Posterior vena cava (tissue), 2 donors: ENCODE measurements around the gene FBXL7. TPM values are rescaled to one million over a fixed set of nuclear protein-coding genes. Genes with fewer than 3 reads are reported as not detected.
A peak's percentile ranks its signal among the peaks of the same experiment; 100 is the strongest.

Experiments
- DNase-seq: peaks from one replicate; pipeline ENCODE4 v3.0.0-alpha.2; 2020; ENCODE audit warnings: low spot score
- intact Hi-C, 2 donors: fragments of 100-400 bp; cut with DNase I; formaldehyde crosslinking; loops; one replicate each; pipeline versions ENCODE4 v1.14.1 to v1.14.2; 2022 to 2023
- total RNA-seq, 2 donors: library from RNA; stranded (reverse); fragmentation: NEBNext Ultra II Directional; extraction: Animal tissue kit (Norgen Biotek cat#: 25700); gene quantifications; one replicate each; pipeline ENCODE4 v1.2.1, GENCODE V29; 2021
- donor health status: DM: yes; HTN: yes; CAD: no.
- donor health status: DM: yes; HTN: yes; CAD: no.

Gene FBXL7
- total RNA-seq, 2 donors from 2014 or later = 22.1 to 29.9 TPM

DNA sequence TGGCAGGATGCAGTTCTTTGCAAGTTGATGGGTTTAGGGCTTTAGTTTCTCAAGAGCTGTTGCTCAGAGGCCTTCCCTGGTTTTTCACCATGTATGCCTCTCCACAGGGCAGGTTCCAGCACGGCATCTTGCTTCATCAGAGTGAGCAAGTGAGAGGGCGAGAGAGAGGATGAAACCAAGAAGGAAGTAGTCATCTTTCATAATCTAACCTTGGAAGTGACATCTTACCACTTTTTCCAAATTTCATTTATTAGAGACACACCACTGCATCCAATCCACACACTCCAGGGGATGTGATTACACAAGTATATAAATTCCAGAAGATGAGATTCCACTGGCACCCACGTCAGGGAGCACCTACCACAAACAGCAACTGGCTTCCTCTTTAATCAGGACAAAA is 385.2 kb downstream of the FBXL7 start:
- intact Hi-C loops = no loop called here

DNA sequence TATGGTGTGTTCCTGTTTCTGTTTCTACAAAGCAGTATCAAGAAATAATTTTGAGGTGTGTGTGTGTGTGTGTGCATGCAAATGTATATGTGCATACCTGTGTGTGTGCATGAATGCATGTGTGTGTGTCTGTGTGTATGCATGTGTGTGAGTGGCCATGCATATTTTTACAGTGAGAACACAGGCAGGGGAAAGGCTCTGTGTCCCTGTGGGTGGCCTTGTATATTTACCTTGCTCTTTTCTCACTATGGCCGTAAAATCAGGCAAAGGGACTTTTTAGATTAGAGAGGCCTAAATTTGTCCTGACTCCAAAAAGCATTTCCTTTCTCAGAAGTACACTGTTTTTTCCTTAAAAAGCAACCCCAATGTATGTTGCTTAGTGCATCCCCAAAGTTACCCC is 386.2 kb downstream of the FBXL7 start:
- no peak for DNase-seq
- intact Hi-C loops = no loop called here

More for the DNA sequence above, 385.2 kb downstream of the FBXL7 start:
- no peak for DNase-seq

DNA sequence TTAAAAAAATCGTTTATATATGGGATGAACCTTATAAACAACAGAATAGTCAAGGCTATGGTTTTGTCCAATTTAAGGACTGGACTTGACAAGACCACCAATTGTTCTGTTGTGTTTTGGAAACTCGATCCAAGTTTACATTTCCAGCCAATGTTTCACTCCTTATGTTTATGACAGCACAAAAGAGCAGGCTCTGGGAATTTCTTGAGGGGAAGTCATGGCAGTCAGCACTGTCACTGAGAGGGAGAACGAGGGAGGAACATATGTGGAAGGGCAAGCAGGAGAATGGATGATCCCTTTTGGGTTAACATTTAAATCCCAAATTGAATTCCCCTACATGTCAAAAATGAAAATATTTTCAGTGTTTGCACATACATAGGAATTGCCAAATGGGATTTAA is 387.1 kb downstream of the FBXL7 start:
- DNase-seq = no peak
- intact Hi-C loops = no loop called here

DNA sequence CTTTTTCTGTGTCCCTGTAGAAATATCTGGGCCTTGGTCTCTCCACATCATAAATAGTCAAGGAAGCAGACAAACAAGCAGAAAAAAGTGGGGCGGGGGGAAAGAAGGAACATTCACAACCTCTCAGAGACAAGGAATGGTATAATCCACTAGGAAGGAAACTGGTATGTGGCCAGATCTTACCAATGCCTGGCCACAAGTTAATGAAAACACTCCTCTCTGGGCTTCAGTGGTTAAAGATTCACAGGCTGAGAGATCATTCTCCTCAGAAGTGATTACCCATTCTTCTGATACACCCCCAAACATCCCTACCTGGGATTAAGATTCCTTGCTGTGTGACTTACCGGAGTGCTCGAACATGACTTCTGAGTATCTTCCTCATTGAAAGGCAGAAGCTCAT is 389.0 kb downstream of the FBXL7 start:
- intact Hi-C loops = no loop called here
- DNase-seq = no peak

DNA sequence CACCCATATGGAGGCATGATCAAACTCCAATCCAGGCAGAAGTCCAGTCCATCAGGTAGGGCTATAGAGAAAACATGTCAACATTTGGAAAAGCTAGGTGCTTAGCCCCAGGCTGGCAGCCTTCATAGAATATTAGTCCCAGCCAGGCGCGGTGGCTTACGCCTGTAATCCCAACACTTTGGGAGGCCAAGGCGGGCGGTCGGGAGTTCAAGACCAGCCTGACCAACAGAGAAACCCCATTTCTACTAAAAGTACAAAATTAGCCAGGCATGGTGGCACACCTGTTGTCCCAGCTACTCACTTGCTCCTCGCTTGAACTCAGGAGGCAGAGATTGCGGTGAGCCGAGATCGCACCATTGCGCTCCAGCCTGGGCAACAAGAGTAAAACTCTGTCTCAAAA is 393.9 kb downstream of the FBXL7 start:
- no peak for DNase-seq
- intact Hi-C loops = no loop called here

DNA sequence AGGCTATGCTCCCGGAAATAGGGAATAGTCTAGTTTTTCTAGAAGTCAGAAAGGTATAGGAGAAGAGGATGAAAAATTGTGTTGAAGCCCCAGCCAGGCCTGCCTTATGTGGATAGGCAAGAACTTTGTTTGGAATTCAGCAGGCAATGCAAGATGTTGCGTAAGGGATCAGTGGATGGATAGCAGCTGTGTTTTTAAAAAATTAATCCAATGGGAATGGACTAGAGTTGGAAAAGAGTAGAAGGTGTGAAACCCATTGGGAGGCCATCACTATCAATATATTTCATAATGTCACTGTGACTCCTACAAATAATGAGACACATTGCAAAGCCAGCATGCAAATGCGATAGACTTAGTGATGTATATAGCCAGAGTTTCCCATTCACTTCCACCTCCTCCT is 397.7 kb downstream of the FBXL7 start:
- intact Hi-C loops = no loop called here
- no peak for DNase-seq

DNA sequence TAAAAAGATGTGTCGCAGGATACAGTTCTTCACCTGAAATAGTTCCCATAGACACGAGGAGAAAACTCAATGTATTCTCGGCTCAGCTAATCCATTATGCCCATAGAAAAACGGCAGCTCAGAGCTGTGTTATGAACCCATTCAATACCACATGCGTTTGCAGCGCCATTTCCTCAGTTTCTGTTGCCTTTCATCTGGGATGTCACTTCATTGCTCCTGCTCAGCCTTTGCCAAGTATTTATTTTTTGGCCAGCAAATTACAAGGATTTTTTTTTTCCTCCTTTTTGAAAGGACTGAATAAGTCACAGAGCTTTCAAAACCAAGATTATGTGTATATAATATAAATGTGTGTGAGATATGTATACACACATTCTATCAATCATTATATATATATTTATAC is 398.7 kb downstream of the FBXL7 start:
- intact Hi-C loops = no loop called here

DNA sequence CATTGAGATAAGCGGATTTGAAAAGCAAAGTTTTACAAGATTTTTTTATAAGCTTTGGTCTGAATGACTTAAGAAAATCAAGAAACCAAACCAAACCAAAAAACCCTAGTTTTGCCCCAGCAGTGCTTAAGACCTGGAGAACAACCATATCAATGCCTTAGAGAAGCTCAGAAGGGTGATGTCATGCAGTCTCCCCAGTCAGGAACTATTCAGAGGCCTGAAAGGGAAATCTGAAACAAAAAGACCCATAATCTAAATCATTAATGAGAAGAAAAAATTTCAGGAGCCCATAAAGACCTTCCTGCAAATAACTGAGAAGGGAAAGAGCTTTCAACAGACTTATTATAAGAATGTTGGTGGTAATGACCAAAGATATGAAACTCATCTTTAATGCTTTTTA is 399.5 kb downstream of the FBXL7 start:
- intact Hi-C loops = no loop called here
- DNase-seq = no peak

More for the DNA sequence above, 398.7 kb downstream of the FBXL7 start:
- no peak for DNase-seq

DNA sequence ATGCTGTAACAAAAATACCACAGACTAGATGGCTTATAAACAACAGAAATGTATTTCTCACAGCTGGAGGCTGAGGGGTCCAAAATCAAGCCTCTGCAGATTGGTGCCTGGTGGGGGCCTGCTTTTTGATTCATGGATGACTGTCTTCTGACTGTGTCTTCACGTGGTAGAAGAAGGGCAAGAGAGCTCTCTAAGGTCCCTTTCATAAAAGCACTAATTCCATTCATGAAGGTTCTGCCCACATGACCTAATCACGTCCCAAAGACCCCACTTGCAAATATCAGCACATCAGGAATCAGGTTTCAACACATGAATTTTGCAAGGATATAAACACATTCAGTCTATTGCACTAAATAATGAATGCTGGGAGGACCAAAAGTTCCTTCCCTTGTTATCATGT is 401.2 kb downstream of the FBXL7 start:
- no peak for DNase-seq
- intact Hi-C loops = no loop called here

DNA sequence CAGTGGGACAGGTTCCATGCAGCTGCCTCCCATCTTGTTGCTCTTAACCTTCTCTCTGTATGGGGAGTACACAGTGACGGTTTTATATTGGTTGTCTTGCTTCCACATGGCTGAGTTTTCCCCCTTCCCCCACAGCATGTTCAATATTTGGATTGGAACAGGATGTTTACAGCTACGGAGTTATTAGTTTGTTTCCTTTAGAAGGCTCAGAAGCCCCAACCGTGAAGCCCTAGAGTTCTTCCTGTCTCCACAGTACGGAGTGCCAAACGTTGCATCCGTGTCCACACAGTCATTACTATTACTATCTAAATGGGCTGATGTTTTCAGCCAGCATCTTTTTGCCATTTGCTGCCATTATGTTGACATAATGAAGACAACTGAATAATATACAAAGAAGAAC is 402.1 kb downstream of the FBXL7 start:
- DNase-seq = no peak
- intact Hi-C loops = no loop called here

DNA sequence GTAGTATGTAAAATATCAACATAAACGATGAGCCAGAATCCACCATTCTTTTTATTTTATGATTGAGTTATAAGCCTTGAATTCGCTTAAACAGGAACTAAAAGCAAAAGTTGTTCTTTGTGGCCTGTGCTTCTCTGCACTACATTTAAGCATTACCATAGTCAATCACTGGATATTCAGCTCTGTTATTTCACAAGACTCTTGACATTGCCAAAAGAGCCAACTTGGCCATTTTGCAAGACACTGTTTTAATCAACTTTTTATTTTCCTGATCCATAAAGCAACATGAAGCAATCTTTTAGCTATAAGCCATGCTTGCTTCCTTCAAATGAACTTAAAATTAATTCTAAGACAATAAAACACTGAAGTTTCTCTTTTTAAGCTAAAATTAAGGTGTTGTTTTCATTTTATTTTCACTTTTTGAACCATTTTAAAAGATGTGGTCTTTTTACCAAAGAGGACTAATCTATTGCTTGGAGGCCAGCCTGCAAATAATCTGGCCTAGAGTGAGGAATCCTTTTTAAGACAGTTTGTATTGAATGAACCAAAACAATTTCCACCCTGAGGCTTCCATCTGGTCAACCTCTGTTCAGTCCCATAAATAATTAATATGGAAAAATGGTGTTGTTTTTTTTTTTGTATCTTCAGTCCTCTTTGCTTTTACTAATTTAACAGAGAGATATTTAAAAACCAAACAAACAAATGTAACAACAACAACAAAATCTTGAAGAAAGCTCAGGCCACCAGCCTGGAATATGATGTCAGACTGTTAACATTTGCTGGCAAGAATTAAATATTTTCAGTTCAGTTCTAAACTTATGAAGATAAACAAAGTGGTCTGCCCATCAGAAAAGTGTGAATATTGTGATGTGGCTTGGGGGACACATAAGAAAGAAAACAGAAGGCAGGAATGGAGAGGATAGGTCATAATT is 405.2 kb downstream of the FBXL7 start:
- DNase-seq = no peak
- intact Hi-C loops = no loop called here

DNA sequence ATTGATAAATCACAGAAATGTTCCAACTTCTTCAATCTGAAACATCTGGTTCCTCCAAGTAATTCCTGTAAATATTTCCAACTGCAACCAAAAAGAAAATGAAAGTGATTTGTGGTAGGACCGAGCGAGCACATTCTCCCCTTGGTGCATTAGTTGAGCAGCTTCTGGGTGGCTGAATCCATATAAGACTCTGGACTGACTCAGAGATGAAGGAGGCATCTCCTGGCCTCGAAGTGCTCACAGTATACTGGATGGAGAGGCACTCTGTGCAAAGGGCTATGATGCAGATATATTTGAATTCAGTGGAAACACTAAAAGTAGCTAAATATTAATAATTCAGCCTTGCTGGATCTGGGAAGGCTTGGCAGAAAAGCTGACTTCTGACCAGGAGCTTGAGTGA is 414.7 kb downstream of the FBXL7 start:
- intact Hi-C loops = no loop called here
- no peak for DNase-seq

DNA sequence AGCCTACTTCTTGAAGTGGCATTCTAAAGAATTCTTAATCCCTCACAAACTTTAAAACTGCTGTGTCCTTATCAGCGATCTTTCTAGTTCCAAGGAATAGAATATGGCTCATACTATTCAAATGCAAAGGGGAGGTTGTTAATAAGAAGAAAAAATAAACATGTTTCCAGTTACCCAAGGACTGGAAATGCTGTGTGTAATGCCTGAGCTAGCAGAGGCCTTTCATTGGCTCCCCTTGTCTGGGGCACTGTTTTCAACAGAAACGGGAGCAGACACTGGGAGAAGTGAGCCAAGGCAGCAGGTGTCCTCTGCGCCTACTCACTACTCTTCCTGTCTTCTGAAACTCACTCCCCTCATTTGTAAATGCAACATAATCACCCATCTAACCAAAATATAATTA is 426.6 kb downstream of the FBXL7 start:
- DNase-seq = no peak
- intact Hi-C loops = no loop called here

DNA sequence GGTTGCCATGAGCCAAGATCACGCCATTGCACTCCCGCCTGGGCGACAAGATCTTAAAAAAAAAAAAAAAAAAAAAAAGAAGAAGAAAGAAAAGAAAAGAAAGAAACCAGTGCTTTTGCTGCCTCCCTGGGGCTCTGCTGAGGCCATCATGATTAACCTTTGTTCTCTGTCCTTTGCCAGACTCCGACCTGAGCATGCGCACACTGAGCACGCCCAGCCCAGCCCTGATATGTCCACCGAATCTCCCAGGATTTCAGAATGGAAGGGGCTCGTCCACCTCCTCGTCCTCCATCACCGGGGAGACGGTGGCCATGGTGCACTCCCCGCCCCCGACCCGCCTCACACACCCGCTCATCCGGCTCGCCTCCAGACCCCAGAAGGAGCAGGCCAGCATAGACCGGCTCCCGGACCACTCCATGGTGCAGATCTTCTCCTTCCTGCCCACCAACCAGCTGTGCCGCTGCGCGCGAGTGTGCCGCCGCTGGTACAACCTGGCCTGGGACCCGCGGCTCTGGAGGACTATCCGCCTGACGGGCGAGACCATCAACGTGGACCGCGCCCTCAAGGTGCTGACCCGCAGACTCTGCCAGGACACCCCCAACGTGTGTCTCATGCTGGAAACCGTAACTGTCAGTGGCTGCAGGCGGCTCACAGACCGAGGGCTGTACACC is 427.9 kb downstream of the FBXL7 start:
- intact Hi-C loops = no loop called here
- DNase-seq = no peak

DNA sequence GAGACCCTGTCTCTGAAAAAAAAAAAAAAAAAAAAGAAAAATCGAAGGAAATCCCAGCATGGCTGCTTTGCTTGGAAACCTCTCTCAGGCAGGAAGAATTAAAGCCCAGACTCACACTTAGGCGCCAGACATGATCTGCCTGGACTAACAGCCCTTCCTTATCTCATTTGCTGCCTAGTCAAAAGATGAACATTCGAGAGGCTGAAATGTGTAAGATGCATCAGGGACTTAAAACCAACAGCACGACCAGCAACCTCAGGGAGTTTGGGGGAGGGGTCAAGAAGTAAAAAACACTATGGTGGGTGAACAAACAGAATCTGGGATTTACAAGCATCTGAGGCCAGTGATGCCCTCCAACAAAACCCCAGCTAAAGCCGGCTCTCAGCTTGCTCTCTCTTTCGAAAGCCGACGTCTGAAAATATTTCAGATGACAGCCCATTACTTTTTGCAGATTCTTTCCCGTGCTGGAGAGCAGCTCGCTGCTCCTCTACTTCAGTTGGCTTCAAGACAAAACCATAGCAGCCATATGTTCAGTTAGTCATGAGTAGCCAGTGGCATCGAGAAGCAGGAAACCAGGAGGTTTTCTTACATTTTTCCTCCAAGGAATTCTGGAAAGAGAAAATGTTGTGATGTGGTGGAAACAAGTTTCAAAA is 429.8 kb downstream of the FBXL7 start:
- DNase-seq = no peak
- intact Hi-C loops = no loop called here

DNA sequence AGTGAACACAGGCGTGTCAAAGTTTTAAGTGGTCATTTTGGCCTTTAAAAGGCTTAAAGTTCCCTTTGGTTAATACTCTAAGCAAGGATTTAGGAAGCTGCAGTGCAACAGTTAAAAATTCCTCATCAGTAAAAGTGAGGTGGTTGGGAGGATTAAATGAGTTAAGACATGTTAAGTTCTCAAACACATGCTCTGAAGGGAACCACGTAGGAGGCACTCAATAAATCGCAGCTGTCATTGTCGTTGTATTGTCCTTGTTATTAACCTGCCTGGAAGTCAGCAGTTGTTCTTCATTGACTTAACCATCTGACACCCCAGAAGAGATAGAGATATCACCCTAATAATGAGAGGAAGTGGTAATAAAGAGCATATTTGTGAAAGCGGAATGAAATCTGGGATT is 432.1 kb downstream of the FBXL7 start:
- intact Hi-C loops = no loop called here
- no peak for DNase-seq

DNA sequence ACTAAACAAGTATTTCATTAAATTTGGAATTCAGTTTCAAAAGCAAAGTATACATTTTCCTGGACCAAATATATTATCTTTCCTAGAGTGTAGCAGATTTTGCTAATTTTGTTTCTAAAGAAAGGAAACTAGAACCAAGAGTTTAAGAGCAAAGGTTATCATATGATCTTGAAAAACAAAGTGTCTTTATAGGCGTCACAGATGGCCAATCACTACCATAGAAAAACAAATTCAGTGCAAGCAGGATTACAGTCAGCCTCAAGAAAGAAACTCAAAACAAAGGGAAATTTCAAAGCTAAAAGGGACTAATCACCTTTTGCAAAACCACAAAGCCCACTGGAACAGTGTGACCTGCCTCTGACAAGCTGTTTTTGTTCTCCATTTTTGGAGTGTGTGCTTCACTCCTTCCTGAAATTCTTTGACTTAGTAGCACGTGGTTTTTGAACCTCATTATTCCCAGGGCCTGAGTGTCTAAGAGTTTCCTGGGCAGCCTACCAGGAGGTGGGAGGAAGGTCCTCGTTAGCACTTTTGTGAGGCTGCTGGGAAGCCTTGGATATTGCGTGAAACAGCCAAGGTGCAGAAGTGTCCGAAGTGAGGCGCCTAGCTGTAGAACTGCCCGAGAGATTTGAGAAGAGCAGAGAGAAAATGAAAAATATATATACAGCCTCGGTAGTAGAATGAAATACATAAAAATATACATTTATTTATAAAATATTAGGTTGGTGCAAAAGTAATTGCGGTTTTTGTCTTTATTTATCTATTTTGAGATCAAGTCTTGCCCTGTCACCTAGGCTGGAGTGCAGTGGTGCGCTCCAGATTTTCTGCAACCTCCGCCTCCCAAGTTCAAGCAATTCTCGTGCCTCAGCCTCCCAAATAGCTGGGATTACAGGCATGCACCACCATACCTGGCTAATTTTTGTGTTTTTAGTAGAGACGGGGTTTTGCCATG is 433.6 kb downstream of the FBXL7 start:
- intact Hi-C loops = no loop called here
- no peak for DNase-seq

DNA sequence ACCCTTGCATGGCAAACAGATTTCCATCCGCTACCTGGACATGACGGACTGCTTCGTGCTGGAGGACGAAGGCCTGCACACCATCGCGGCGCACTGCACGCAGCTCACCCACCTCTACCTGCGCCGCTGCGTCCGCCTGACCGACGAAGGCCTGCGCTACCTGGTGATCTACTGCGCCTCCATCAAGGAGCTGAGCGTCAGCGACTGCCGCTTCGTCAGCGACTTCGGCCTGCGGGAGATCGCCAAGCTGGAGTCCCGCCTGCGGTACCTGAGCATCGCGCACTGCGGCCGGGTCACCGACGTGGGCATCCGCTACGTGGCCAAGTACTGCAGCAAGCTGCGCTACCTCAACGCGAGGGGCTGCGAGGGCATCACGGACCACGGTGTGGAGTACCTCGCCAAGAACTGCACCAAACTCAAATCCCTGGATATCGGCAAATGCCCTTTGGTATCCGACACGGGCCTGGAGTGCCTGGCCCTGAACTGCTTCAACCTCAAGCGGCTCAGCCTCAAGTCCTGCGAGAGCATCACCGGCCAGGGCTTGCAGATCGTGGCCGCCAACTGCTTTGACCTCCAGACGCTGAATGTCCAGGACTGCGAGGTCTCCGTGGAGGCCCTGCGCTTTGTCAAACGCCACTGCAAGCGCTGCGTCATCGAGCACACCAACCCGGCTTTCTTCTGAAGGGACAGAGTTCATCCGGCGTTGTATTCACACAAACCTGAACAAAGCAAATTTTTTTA is 436.7 kb downstream of the FBXL7 start:
- intact Hi-C loops = no loop called here
- DNase-seq = peak; percentile 84

DNA sequence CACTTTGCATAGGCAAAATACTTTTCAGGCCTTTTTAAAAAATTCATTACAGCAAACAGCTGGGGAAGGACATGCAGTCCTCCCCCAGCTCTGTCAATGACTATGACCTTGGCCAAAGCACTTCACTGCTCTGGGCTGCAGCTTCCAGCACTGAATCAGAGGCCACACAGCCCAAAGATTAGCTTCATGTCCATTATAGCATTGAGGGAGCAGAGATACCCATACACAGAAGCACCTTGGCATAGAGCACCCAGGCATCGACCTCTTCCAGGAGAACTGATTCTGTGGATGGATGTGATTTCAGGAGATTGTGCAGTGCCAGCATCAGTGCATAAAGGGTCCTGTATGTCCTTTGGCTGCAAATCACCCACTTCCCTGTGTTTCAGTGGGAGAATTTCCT is 437.7 kb downstream of the FBXL7 start:
- intact Hi-C loops = no loop called here

More for the DNA sequence above, 437.7 kb downstream of the FBXL7 start:
- DNase-seq = no peak
